Fibroblast of lung (primary cell): ENCODE measurements around the gene SIRPG. TPM values are rescaled to one million over a fixed set of nuclear protein-coding genes. Genes with fewer than 3 reads are reported as not detected.

Source experiments
- DNase-seq, 2 donors: peaks; one replicate each; pipeline versions ENCODE4 v3.0.0 to v3.0.0-alpha.2; 2010; ENCODE audit warnings: low read depth in 2 of 2
- H2AFZ ChIP-seq: 2 replicates; pipeline ENCODE4 v1.5.1; 2012; ENCODE audit warnings: low read length, control low read depth, inconsistent platforms
- H3K27ac ChIP-seq: 2 replicates; pipeline ENCODE4 v1.5.1; 2011; ENCODE audit warnings: low read length, control low read depth; ENCODE audit not compliant: insufficient read depth
- H3K27me3 ChIP-seq: 2 replicates; pipeline ENCODE4 v1.5.1; 2011; ENCODE audit warnings: mild to moderate bottlenecking, low read length; ENCODE audit not compliant: control insufficient read depth, insufficient read depth
- H3K36me3 ChIP-seq: 2 replicates; pipeline ENCODE4 v1.5.1; 2011; ENCODE audit warnings: low read length; ENCODE audit not compliant: control insufficient read depth, insufficient read depth
- H3K4me1 ChIP-seq: 2 replicates; pipeline ENCODE4 v1.5.1; 2011; ENCODE audit warnings: low read length; ENCODE audit not compliant: control insufficient read depth, insufficient read depth; ENCODE audit errors: extremely low read depth
- H3K4me2 ChIP-seq: 2 replicates; pipeline ENCODE4 v1.5.1; 2011; ENCODE audit warnings: low read length, control low read depth; ENCODE audit not compliant: insufficient read depth; ENCODE audit errors: extremely low read depth
- H3K4me3 ChIP-seq, 4 experiments: fragments of 200-600 bp in 1 of 4; sonication (generic) in 1 of 4; replicated peaks in 1 of 4; 2 replicates each; pipeline ENCODE4 v1.5.1; 2011 to 2016; ENCODE audit warnings: low read length in 4 of 4, low read depth in 3 of 4, mild to moderate bottlenecking in 3 of 4, control low read depth in 2 of 4, inconsistent platforms in 1 of 4, mixed read lengths in 1 of 4; ENCODE audit not compliant: insufficient read depth in 1 of 4; ENCODE audit errors: control extremely low read depth in 1 of 4
- H3K79me2 ChIP-seq: 2 replicates; pipeline ENCODE4 v1.5.1; 2012; ENCODE audit warnings: mild to moderate bottlenecking, low read length, inconsistent platforms; ENCODE audit not compliant: control insufficient read depth, insufficient read depth
- H3K9ac ChIP-seq: 2 replicates; pipeline ENCODE4 v1.5.1; 2011; ENCODE audit warnings: mild to moderate bottlenecking, low read length, control low read depth; ENCODE audit not compliant: insufficient read depth
- H3K9me3 ChIP-seq: 2 replicates; pipeline ENCODE4 v1.5.1; 2012; ENCODE audit warnings: low read depth, low read length; ENCODE audit not compliant: control insufficient read depth, insufficient read depth
- H4K20me1 ChIP-seq: 2 replicates; pipeline ENCODE4 v1.5.1; 2011; ENCODE audit warnings: low read length; ENCODE audit not compliant: control insufficient read depth, insufficient read depth; ENCODE audit errors: extremely low read depth
- EZH2 ChIP-seq: IDR thresholded peaks from 2 replicates; pipeline ENCODE4 v1.5.1; 2012; ENCODE audit warnings: low read length, control low read depth, mild to moderate bottlenecking; ENCODE audit errors: missing control alignments
- polyA plus RNA-seq, 2 donors: library from polyadenylated mRNA; depleted of rRNA in 1 of 2; stranded (reverse) in 1 of 2; unstranded in 1 of 2; fragments of >200 nt; gene quantifications; 2 replicates each; pipeline ENCODE4 v1.2.1, GENCODE V29; 2011 to 2012; ENCODE audit warnings: missing spikeins in 1 of 2
- total RNA-seq: library from RNA; depleted of rRNA; stranded (reverse); fragments of >200 nt; gene quantifications from 2 replicates; pipeline ENCODE4 v1.2.1, GENCODE V29; 2014
- TF ChIP-seq, protein P1 (sequence below), 2 donors: IDR thresholded peaks in 1 of 2; conservative IDR thresholded peaks in 1 of 2; 1 replicate in 1 of 2; 2 replicates in 1 of 2; pipeline ENCODE4 v1.5.1; 2011 to 2012; ENCODE audit warnings: low read length in 2 of 2, control low read depth in 1 of 2, inconsistent platforms in 1 of 2, low read depth in 1 of 2, mild to moderate bottlenecking in 1 of 2

The SIRPG gene
- total and polyA plus RNA-seq, 2 donors (not counting 1 experiment from before 2014, with no cell fraction given): not detected

DNA sequence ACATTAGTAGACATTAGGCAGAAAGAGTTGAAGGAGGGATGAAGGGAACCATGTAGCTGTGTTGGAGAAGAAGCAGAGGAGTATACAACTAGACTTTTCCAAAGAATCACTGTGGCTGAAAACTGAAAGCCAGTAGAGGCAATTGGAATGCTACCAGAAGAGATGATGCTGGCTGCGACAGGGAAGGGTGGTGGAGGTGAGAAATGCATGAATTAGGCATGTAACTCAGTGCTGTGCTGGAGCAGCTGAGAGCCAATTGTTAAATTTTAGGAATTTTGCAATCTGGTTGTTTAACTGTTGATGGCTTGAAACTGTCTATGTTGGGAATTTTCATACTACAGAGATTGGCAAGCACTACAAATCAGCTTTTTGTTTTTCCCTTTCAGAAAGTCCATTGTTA is 35.8 kb upstream of the SIRPG start:
- Histone ChIP-seq H2AFZ (no peak overlapping the region), H3K4me2 (no peak overlapping the region), H3K79me2 (no peaks in the 10 kb centered on the region), H3K36me3 (no peaks in the 10 kb centered on the region), H3K9ac (no peak overlapping the region), H4K20me1 (no peaks in the 10 kb centered on the region), H3K27me3 (no peaks in the 10 kb centered on the region), H3K27ac (no peak overlapping the region), H3K4me3 (no peak overlapping the region), H3K9me3 (no peaks in the 10 kb centered on the region), H3K4me1 (no peaks in the 10 kb centered on the region)
- TF ChIP-seq EZH2: no peak
- TF ChIP-seq, protein P1, sequence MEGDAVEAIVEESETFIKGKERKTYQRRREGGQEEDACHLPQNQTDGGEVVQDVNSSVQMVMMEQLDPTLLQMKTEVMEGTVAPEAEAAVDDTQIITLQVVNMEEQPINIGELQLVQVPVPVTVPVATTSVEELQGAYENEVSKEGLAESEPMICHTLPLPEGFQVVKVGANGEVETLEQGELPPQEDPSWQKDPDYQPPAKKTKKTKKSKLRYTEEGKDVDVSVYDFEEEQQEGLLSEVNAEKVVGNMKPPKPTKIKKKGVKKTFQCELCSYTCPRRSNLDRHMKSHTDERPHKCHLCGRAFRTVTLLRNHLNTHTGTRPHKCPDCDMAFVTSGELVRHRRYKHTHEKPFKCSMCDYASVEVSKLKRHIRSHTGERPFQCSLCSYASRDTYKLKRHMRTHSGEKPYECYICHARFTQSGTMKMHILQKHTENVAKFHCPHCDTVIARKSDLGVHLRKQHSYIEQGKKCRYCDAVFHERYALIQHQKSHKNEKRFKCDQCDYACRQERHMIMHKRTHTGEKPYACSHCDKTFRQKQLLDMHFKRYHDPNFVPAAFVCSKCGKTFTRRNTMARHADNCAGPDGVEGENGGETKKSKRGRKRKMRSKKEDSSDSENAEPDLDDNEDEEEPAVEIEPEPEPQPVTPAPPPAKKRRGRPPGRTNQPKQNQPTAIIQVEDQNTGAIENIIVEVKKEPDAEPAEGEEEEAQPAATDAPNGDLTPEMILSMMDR (conservative IDR thresholded peaks at IDR 0.05 in 1 of 2, IDR thresholded peaks at IDR 0.05 in 1 of 2; ENCODE audit: low read depth in 1 of 2, low read length in 2 of 2): no peak
- DNase-seq: no peak

GRCh38 chr20:1689721-1690120 is 32.1 kb upstream of the SIRPG start:
- H3K27ac ChIP-seq: no peak overlapping the region
- TF ChIP-seq, protein P1 (conservative IDR thresholded peaks at IDR 0.05 in 1 of 2, IDR thresholded peaks at IDR 0.05 in 1 of 2; ENCODE audit: low read depth in 1 of 2, low read length in 2 of 2): no peak
- no peak for TF ChIP-seq EZH2

DNA sequence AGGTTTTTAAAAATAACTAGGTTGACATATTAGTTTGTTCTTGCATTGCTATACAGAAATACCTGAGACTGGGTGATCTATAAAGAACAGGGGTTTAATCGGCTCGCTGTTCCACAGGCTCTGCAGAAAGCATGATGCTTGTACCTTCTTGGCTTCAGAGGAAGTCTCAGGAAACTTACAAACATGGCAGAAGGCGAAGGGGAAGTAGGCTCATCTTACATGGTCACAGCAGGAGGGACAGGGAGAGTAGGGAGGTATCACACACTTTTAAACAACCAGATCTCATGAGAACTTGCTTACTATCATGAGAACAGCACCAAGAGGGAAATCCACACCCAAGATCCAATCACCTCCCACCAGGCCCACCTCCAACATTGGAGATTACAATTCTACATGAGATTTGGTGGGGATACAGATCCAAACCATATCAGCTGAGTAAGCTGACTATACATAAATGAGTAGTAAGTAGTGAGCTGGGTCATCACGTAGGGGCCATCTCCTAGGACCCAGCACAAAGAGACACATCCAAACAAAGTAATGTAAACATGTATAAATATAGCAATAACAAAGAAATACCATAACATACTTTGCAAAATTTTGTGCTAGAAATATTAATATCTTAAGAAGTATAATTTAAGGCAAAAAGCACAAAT is 31.4 kb upstream of the SIRPG start:
- H3K4me2 ChIP-seq: no peak overlapping the region
- H3K4me1 ChIP-seq: no peaks in the 10 kb centered on the region
- no peak overlapping the region for H3K27ac ChIP-seq
- no peak overlapping the region for H2AFZ ChIP-seq
- H3K9ac ChIP-seq: no peak overlapping the region
- H4K20me1 ChIP-seq: no peaks in the 10 kb centered on the region
- TF ChIP-seq EZH2: no peak
- TF ChIP-seq, protein P1 (conservative IDR thresholded peaks at IDR 0.05 in 1 of 2, IDR thresholded peaks at IDR 0.05 in 1 of 2; ENCODE audit: low read depth in 1 of 2, low read length in 2 of 2): no peak
- no peaks in the 10 kb centered on the region for H3K79me2 ChIP-seq
- no peaks in the 10 kb centered on the region for H3K9me3 ChIP-seq
- H3K36me3 ChIP-seq: no peaks in the 10 kb centered on the region
- H3K27me3 ChIP-seq: no peaks in the 10 kb centered on the region
- DNase-seq: no peak
- H3K4me3 ChIP-seq: no peak overlapping the region

More at GRCh38 chr20:1689721-1690120, 32.1 kb upstream of the SIRPG start:
- Histone ChIP-seq H3K9me3 (no peaks in the 10 kb centered on the region), H3K36me3 (no peaks in the 10 kb centered on the region), H3K4me2 (no peak overlapping the region), H3K27me3 (no peaks in the 10 kb centered on the region), H3K4me1 (no peaks in the 10 kb centered on the region), H3K9ac (no peak overlapping the region), H4K20me1 (no peaks in the 10 kb centered on the region), H3K79me2 (no peaks in the 10 kb centered on the region), H2AFZ (no peak overlapping the region), H3K4me3 (no peak overlapping the region)
- DNase-seq: no peak
